Peyer's patch (tissue), 4 donors: Measurements from ENCODE around the gene DEF6.

Experiments used
- POLR2A ChIP-seq, 2 donors: fragments of 450-650 bp; IDR thresholded peaks; one replicate each; pipeline ENCODE4 v1.5.1; 2017; ENCODE audit warnings: antibody characterized with exemption in 2 of 2, mild to moderate bottlenecking in 2 of 2, moderate library complexity in 2 of 2
- TF ChIP-seq, protein P1 (sequence below), 6 experiments: fragments of 450-650 bp in 4 of 6; fragments of 200-600 bp in 2 of 6; sonication (generic) in 1 of 6; IDR thresholded peaks; one replicate each; pipeline ENCODE4 v1.5.1; 2017 to 2019; ENCODE audit warnings: antibody characterized with exemption in 6 of 6, mild to moderate bottlenecking in 3 of 6, moderate library complexity in 1 of 6

DNA sequence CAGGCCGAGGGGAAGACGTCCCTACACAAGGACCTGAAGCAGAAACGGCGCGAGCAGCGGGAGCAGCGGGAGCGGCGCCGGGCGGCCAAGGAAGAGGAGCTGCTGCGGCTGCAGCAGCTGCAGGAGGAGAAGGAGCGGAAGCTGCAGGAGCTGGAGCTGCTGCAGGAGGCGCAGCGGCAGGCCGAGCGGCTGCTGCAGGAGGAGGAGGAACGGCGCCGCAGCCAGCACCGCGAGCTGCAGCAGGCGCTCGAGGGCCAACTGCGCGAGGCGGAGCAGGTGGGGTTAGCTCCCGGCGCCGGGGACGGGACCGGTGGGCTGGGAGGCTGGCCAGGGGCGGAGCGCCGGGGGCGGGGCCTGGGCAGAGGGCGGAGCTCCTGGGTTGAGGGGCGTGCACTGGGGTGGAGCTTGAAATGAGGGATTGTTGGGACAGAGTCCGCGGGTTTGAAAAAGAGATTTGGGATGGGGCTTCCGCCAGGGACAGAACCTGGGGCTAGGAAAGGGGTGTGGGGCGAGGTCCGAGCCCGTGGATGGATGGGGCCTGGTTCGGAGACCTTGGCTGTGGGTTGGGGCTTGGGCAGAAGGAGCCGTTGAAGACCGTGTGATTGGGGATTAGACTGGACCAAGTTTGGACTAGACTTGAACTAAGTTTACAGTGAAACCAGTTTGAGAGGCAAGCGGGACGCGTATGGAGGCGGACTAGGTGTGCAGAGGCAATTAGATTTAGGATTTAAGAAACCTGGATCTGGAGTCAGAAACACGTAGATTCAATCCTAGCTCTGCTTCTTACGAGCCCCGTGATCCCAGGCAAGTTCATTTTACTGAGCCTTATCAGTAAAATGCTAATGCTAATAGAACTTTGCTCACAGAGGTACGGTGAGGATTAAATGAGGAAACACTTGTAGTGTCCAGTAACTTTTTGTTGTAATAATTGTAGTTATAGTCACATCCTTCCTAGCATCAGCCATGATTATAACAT is 20.9 kb downstream of the DEF6 start:
- TF ChIP-seq, protein P1, sequence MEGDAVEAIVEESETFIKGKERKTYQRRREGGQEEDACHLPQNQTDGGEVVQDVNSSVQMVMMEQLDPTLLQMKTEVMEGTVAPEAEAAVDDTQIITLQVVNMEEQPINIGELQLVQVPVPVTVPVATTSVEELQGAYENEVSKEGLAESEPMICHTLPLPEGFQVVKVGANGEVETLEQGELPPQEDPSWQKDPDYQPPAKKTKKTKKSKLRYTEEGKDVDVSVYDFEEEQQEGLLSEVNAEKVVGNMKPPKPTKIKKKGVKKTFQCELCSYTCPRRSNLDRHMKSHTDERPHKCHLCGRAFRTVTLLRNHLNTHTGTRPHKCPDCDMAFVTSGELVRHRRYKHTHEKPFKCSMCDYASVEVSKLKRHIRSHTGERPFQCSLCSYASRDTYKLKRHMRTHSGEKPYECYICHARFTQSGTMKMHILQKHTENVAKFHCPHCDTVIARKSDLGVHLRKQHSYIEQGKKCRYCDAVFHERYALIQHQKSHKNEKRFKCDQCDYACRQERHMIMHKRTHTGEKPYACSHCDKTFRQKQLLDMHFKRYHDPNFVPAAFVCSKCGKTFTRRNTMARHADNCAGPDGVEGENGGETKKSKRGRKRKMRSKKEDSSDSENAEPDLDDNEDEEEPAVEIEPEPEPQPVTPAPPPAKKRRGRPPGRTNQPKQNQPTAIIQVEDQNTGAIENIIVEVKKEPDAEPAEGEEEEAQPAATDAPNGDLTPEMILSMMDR (IDR thresholded peaks at IDR 0.05): peak in 3 of 6 experiments; percentile 8 to 32 (median 28)
- peak in 1 of 2 donors; percentile 8 for TF ChIP-seq POLR2A (IDR thresholded peaks at IDR 0.05)
